ENCODE measurements around the gene HELB. TPM values are rescaled to one million over a fixed set of nuclear protein-coding genes. Genes with fewer than 3 reads are reported as not detected.
"Not testable (repeated sequence)": the region's sequence is repeated elsewhere in the genome, so short reads cannot be mapped to it uniquely, and the experiment has no call there.

Gene HELB
- total and polyA plus RNA-seq, 4 experiments from 2014 or later: 20.2 to 69.0 (median 49.5) TPM

DNA sequence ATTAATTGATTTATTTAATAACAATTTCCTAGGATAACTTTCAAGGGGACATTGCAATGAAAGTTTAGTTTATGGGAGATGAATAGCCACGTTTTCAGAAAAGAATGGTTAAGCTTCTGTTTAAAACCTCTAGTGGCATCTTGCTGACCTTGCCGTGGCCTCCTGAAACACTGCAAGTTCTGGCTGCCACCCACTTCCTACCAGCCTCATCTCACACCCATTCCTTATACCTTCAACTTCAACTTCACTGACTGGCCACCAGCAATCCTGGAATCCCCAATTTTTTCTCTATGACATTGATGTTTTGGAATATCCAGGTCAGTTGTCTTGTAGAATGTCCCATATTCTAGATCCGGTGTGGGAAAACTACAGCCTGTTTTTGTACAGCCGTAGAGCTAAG, 5.2 kb upstream of the HELB start:
- no peaks in the 10 kb centered on the region for H3K27me3 ChIP-seq (ENCODE audit: insufficient read depth, low read length)
- intact Hi-C loops (cut with micrococcal nuclease): no loop called here
- no peaks in the 10 kb centered on the region for H3K27me3 Mint-ChIP-seq
- peak overlapping the region in 2 of 7 donors; percentile 5 to 49 for H3K27ac Mint-ChIP-seq
- no peak overlapping the region for H3K4me3 ChIP-seq (ENCODE audit: low read length in 2 of 2)
- H3K36me3 Mint-ChIP-seq: peaks cover 0 to 2% of the 10 kb centered on the region in 2 donors
- no peaks in the 10 kb centered on the region for H3K36me3 ChIP-seq (ENCODE audit: insufficient read depth, low read length)
- peak overlapping the region in 4 of 8 donors; percentile 4 to 55 (median 43) for H3K4me3 Mint-ChIP-seq
- H3K9me3 ChIP-seq (ENCODE audit: control insufficient read depth in 1 of 2, low read length in 2 of 2): no peaks in the 10 kb centered on the region
- peaks cover 48% of the 10 kb centered on the region for H3K4me1 ChIP-seq (ENCODE audit: insufficient read depth, low read length)
- H3K9me3 Mint-ChIP-seq: no peaks in the 10 kb centered on the region
- DNase-seq: no peak
- no peak overlapping the region for H3K27ac ChIP-seq (ENCODE audit: low read depth, low read length)
- ChIA-PET CTCF (ENCODE audit: partially characterized antibody) (no interaction called here), POLR2A (ENCODE audit: partially characterized antibody) (no interaction called here)
- peaks cover 31 to 49% (median 40%) of the 10 kb centered on the region in 4 donors for H3K4me1 Mint-ChIP-seq

GRCh38 chr12:66297923-66298322, 4.4 kb upstream of the HELB start:
- Mint-ChIP-seq H3K27ac (no peak overlapping the region), H3K27me3 (no peaks in the 10 kb centered on the region), H3K9me3 (no peaks in the 10 kb centered on the region), H3K36me3 (peaks cover 0 to 8% of the 10 kb centered on the region in 2 donors), H3K4me3 (no peak overlapping the region), H3K4me1 (peaks cover 25 to 48% (median 33%) of the 10 kb centered on the region in 4 donors)
- POLR2A ChIA-PET (ENCODE audit: partially characterized antibody): no interaction called here
- Histone ChIP-seq H3K9me3 (ENCODE audit: control insufficient read depth in 1 of 2, low read length in 2 of 2) (no peaks in the 10 kb centered on the region), H3K4me1 (ENCODE audit: insufficient read depth, low read length) (peaks cover 40% of the 10 kb centered on the region), H3K27ac (ENCODE audit: low read depth, low read length) (no peak overlapping the region), H3K27me3 (ENCODE audit: insufficient read depth, low read length) (no peaks in the 10 kb centered on the region), H3K36me3 (ENCODE audit: insufficient read depth, low read length) (no peaks in the 10 kb centered on the region), H3K4me3 (ENCODE audit: low read length in 2 of 2) (no peak overlapping the region)
- CTCF ChIA-PET (ENCODE audit: partially characterized antibody): interaction anchor here (0.6 kb wide), 1 partner anchor 10 kb away, joined by 3 read pairs; no protein-coding TSS in a partner anchor
- no peak for DNase-seq
- intact Hi-C loops (cut with micrococcal nuclease): no loop called here

GRCh38 chr12:66302827-66303169, 505 bp downstream of the HELB start:
- Histone ChIP-seq H3K27me3 (ENCODE audit: insufficient read depth, low read length) (no peaks in the 10 kb centered on the region), H3K9me3 (ENCODE audit: control insufficient read depth in 1 of 2, low read length in 2 of 2) (no peaks in the 10 kb centered on the region), H3K4me3 (ENCODE audit: low read length in 2 of 2) (peak overlapping the region; percentile 66 to 95), H3K4me1 (ENCODE audit: insufficient read depth, low read length) (peaks cover 45% of the 10 kb centered on the region), H3K36me3 (ENCODE audit: insufficient read depth, low read length) (peaks cover 18% of the 10 kb centered on the region), H3K27ac (ENCODE audit: low read depth, low read length) (peak overlapping the region; percentile 94)
- intact Hi-C loops (cut with micrococcal nuclease): loop anchor here (1.0 to 10.0 kb wide), 5 partner anchors 14 to 1898 kb away; partner anchors contain the start of genes TMBIM4 and XPOT
- Mint-ChIP-seq H3K4me3 (peak overlapping the region; percentile 87 to 100 (median 98)), H3K9me3 (peaks cover 0 to 2% (median 0%) of the 10 kb centered on the region in 8 donors), H3K4me1 (peaks cover 29 to 62% (median 35%) of the 10 kb centered on the region in 4 donors), H3K27me3 (no peaks in the 10 kb centered on the region), H3K36me3 (peaks cover 22 to 47% of the 10 kb centered on the region in 2 donors), H3K27ac (peak overlapping the region; percentile 96 to 99 (median 98))
- ChIA-PET CTCF (ENCODE audit: partially characterized antibody) (interaction anchor here (0.8 to 5.7 kb wide), 10 partner anchors 9 to 134 kb away, joined by 3 to 54 read pairs (median 4); no protein-coding TSS in a partner anchor), POLR2A (ENCODE audit: partially characterized antibody) (interaction anchor here (0.5 to 4.7 kb wide), 19 partner anchors 9 to 1972 kb away, joined by 3 to 144 read pairs (median 6); partner anchors contain the start of genes CAND1, LEMD3, LLPH and TMBIM4)
- no peak for DNase-seq

DNA sequence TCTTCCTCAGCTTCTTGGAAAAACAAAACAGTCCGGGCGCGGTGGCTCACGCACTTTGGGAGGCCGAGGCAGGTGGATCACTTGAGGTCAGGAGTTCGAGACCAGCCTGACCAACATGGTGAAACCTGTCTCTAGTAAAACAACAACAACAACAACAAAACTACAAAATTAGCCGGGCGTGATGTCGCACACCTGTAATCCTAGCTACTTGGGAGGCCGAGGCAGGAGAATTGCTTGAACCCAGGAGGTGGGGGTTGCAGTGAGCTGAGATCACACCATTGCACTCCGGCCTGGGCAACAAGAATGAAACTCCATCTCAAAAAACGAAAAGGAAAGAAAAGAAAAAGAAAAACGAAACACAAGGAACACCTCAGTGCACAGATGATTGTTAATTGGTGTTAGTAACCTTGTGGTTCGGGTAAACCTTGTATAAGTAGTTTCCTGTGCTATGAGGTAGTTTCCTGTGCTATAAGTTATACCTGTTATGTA, 1.1 kb downstream of the HELB start:
- H3K9me3 Mint-ChIP-seq; H3K9me3 ChIP-seq (ENCODE audit: control insufficient read depth in 1 of 2, low read length in 2 of 2); H3K27me3 Mint-ChIP-seq; H3K27me3 ChIP-seq (ENCODE audit: insufficient read depth, low read length): not testable (repeated sequence)
- Histone ChIP-seq H3K4me1 (ENCODE audit: insufficient read depth, low read length) (peaks cover 51% of the 10 kb centered on the region), H3K36me3 (ENCODE audit: insufficient read depth, low read length) (peaks cover 18% of the 10 kb centered on the region), H3K4me3 (ENCODE audit: low read length in 2 of 2) (peak overlapping the region; percentile 66 to 95), H3K27ac (ENCODE audit: low read depth, low read length) (peak overlapping the region; percentile 94)
- Mint-ChIP-seq H3K36me3 (peaks cover 28 to 51% of the 10 kb centered on the region in 2 donors), H3K4me1 (peaks cover 34 to 67% (median 40%) of the 10 kb centered on the region in 4 donors), H3K27ac (peak overlapping the region; percentile 96 to 99 (median 98)), H3K4me3 (peak overlapping the region; percentile 87 to 100 (median 98))
- DNase-seq: peak; percentile 43 to 70 (median 54)
- intact Hi-C loops (cut with micrococcal nuclease): loop anchor here (2.0 to 10.0 kb wide), 2 partner anchors 15 to 1899 kb away; partner anchors contain the start of gene XPOT
- ChIA-PET CTCF (ENCODE audit: partially characterized antibody) (interaction anchor here (0.8 to 5.7 kb wide), 7 partner anchors 11 to 105 kb away, joined by 3 to 54 read pairs (median 7); no protein-coding TSS in a partner anchor), POLR2A (ENCODE audit: partially characterized antibody) (interaction anchor here (0.6 to 4.7 kb wide), 15 partner anchors 8 to 1345 kb away, joined by 3 to 144 read pairs (median 10); partner anchors contain the start of genes CAND1, LLPH and TMBIM4)

DNA sequence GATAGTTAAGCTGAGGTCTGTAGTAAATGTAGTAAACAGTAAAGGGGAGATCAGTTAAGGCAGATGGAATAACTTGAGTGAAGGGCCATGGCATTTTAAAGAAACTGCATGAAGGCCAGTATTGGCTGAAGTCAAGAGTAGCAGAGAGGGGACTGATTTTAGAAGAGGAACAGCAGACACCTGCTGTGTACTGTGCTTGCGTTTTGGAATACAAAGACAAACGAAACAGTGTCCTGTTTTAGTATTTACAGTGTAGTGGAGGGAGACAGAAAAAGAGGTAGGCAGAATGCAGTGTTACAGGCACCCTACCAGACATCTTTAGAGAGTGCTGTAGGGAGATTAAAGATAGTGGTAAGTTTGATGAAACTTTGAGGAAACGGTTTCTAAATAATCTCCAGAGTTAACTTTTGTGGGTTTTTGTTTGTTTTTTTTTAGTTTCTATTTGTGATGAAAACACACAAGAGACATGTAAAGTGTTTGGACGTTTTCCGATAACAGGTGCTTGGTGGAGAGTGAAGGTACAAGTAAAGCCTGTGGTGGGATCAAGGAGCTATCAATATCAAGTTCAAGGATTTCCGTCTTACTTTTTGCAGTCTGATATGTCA, 2.1 kb downstream of the HELB start:
- Histone ChIP-seq H3K4me1 (ENCODE audit: insufficient read depth, low read length) (peaks cover 58% of the 10 kb centered on the region), H3K9me3 (ENCODE audit: control insufficient read depth in 1 of 2, low read length in 2 of 2) (no peaks in the 10 kb centered on the region), H3K27me3 (ENCODE audit: insufficient read depth, low read length) (no peaks in the 10 kb centered on the region), H3K27ac (ENCODE audit: low read depth, low read length) (peak overlapping the region; percentile 94), H3K4me3 (ENCODE audit: low read length in 2 of 2) (peak overlapping the region; percentile 66 to 95), H3K36me3 (ENCODE audit: insufficient read depth, low read length) (peaks cover 18% of the 10 kb centered on the region)
- ChIA-PET CTCF (ENCODE audit: partially characterized antibody) (interaction anchor here (0.9 to 5.7 kb wide), 7 partner anchors 9 to 128 kb away, joined by 3 to 54 read pairs (median 4); no protein-coding TSS in a partner anchor), POLR2A (ENCODE audit: partially characterized antibody) (interaction anchor here (0.6 to 4.7 kb wide), 10 partner anchors 8 to 135 kb away, joined by 3 to 144 read pairs (median 5); partner anchors contain the start of gene TMBIM4)
- DNase-seq: peak in 3 of 5 donors; percentile 15 to 41 (median 21)
- intact Hi-C loops (cut with micrococcal nuclease): loop anchor here (10.0 kb wide), 1 partner anchor 1900 kb away; the partner anchor contains the start of gene XPOT
- Mint-ChIP-seq H3K27me3 (no peaks in the 10 kb centered on the region), H3K36me3 (peaks cover 35 to 58% of the 10 kb centered on the region in 2 donors), H3K9me3 (peaks cover 0 to 2% (median 0%) of the 10 kb centered on the region in 8 donors), H3K4me3 (peak overlapping the region; percentile 87 to 100 (median 98)), H3K27ac (peak overlapping the region; percentile 96 to 99 (median 98)), H3K4me1 (peaks cover 40 to 74% (median 46%) of the 10 kb centered on the region in 4 donors)

DNA sequence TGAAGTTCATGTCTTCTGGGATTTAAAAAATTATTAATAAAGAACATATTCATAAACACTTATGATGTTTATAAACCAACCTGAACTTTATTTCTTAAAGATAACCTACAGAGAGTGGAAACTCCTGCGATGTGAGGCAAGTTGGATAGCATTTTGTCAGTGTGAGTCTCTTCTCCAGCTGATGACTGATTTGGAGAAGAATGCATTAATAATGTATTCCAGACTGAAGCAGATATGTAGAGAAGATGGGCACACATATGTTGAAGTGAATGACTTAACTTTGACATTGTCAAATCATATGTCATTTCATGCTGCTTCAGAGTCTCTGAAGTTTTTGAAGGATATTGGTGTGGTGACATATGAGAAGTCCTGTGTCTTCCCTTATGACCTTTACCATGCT, 7.3 kb downstream of the HELB start:
- no peaks in the 10 kb centered on the region for H3K27me3 ChIP-seq (ENCODE audit: insufficient read depth, low read length)
- POLR2A ChIA-PET (ENCODE audit: partially characterized antibody): interaction anchor here (1.0 to 3.6 kb wide), 2 partner anchors 7 to 26 kb away, joined by 3 to 24 read pairs; partner anchors contain the start of gene HELB
- intact Hi-C loops (cut with micrococcal nuclease): loop anchor here (10.0 kb wide), 1 partner anchor 1905 kb away; the partner anchor contains the start of gene XPOT
- CTCF ChIA-PET (ENCODE audit: partially characterized antibody): interaction anchor here (1.4 kb wide), 1 partner anchor 24 kb away, joined by 3 read pairs; no protein-coding TSS in a partner anchor
- no peak for DNase-seq
- H3K9me3 ChIP-seq (ENCODE audit: control insufficient read depth in 1 of 2, low read length in 2 of 2): no peaks in the 10 kb centered on the region
- H3K27ac ChIP-seq (ENCODE audit: low read depth, low read length): no peak overlapping the region
- Mint-ChIP-seq H3K9me3 (no peaks in the 10 kb centered on the region), H3K36me3 (peaks cover 73 to 79% of the 10 kb centered on the region in 2 donors), H3K4me1 (peaks cover 67 to 89% (median 79%) of the 10 kb centered on the region in 4 donors), H3K4me3 (peak overlapping the region in 7 of 8 donors; percentile 11 to 85 (median 74)), H3K27ac (peak overlapping the region in 3 of 7 donors; percentile 8 to 80 (median 63)), H3K27me3 (no peaks in the 10 kb centered on the region)
- H3K36me3 ChIP-seq (ENCODE audit: insufficient read depth, low read length): peaks cover 33% of the 10 kb centered on the region
- H3K4me3 ChIP-seq (ENCODE audit: low read length in 2 of 2): no peak overlapping the region
- H3K4me1 ChIP-seq (ENCODE audit: insufficient read depth, low read length): peaks cover 94% of the 10 kb centered on the region

All from CD4-positive, alpha-beta memory T cell (primary cell).